Right cardiac atrium (tissue), 5 donors: ENCODE measurements around the gene CTLA4. TPM values are rescaled to one million over a fixed set of nuclear protein-coding genes. Genes with fewer than 3 reads are reported as not detected.

Experiments
- ATAC-seq, 2 donors: fragments of 200-7000 bp; cut with Tn5 transposase; one replicate each; pipeline versions ENCODE4 v1.8.0 to v1.9.1; 2020; ENCODE audit warnings: moderate library complexity in 2 of 2, mild to moderate bottlenecking in 1 of 2
- DNase-seq, 3 donors: peaks; one replicate each; pipeline ENCODE4 v3.0.0-alpha.2; 2020
- H3K27ac ChIP-seq: one replicate; pipeline ENCODE4 v1.5.1; 2013; ENCODE audit warnings: mild to moderate bottlenecking, low read length, control low read depth, moderate library complexity
- H3K27me3 ChIP-seq: one replicate; pipeline ENCODE4 v1.6.1; 2013; ENCODE audit not compliant: control insufficient read depth, insufficient read depth
- H3K4me1 ChIP-seq: one replicate; pipeline ENCODE4 v1.6.1; 2013; ENCODE audit warnings: low read length; ENCODE audit not compliant: control insufficient read depth, insufficient read depth
- H3K4me3 ChIP-seq: one replicate; pipeline ENCODE4 v1.5.1; 2013; ENCODE audit warnings: low read length, control low read depth
- H3K9me3 ChIP-seq: one replicate; pipeline ENCODE4 v1.6.1; 2013; ENCODE audit warnings: low read length; ENCODE audit not compliant: control insufficient read depth
- WGBS: extraction: QIAGEN DNeasy Blood & Tissue Kit; methylation state at CpG from one replicate; pipeline ENCODE4 v1.1.7; 2013; 5-methylcytosine and 5-hydroxymethylcytosine counted together
- intact Hi-C, 4 donors: fragments of 100-400 bp; cut with DNase I; formaldehyde crosslinking; loops; one replicate each; pipeline versions ENCODE4 v1.11.0 to v1.14.0; 2022 to 2023
- polyA plus RNA-seq: library from polyadenylated mRNA; stranded (reverse); fragments of 200-250 nt; gene quantifications from one replicate; pipeline ENCODE4 v1.2.3, GENCODE V29; 2013
- total RNA-seq, 4 donors: library from RNA; stranded (reverse); fragmentation: NEBNext Ultra II Directional; extraction: Animal tissue kit (Norgen Biotek cat#: 25700); gene quantifications; one replicate each; pipeline ENCODE4 v1.2.1, GENCODE V29; 2021
- donor health status: healthy with polysubstance abuse.
- donor health status: DM: no; HTN: yes; CAD: no.
- donor health status: DM: no; HTN: no; CAD: no.
- donor health status: DM: no; HTN: yes; CAD: no; lungs with severe emphysema.
- donor health status: DM: yes; HTN: yes; CAD: no.

Gene CTLA4
- total and polyA plus RNA-seq, 5 donors = 0.07 TPM; not detected in 4

GRCh38 chr2:203909974-203910373, 42.4 kb downstream of the CTLA4 start:
- no peak overlapping the region for H3K27ac ChIP-seq
- 37% methylated on average over 5 of the region's 5 CpGs for WGBS
- DNase-seq (no peak), ATAC-seq (peak in 1 of 2 donors; percentile 47)
- H3K4me3 ChIP-seq = peak overlapping the region; percentile 30
- H3K9me3 ChIP-seq = no peaks in the 10 kb centered on the region
- no peaks in the 10 kb centered on the region for H3K27me3 ChIP-seq
- H3K4me1 ChIP-seq = peaks cover 2% of the 10 kb centered on the region
- intact Hi-C loops = loop anchor here in 1 of 4 donors (10.0 kb wide), 1 partner anchor 425 kb away; no protein-coding TSS in a partner anchor

GRCh38 chr2:203913947-203914346, 46.4 kb downstream of the CTLA4 start:
- no peaks in the 10 kb centered on the region for H3K9me3 ChIP-seq
- intact Hi-C loops = no loop called here

GRCh38 chr2:203914546-203915182, 47.1 kb downstream of the CTLA4 start:
- WGBS = 52% methylated on average over 8 of the region's 8 CpGs
- intact Hi-C loops = no loop called here

More at GRCh38 chr2:203913947-203914346, 46.4 kb downstream of the CTLA4 start:
- H3K4me1 ChIP-seq = no peaks in the 10 kb centered on the region
- H3K4me3 ChIP-seq = no peak overlapping the region
- WGBS = 86% methylated on average over 8 of the region's 8 CpGs
- DNase-seq (no peak), ATAC-seq (no peak)
- H3K27me3 ChIP-seq = no peaks in the 10 kb centered on the region
- H3K27ac ChIP-seq = no peak overlapping the region

GRCh38 chr2:203915256-203915655, 47.7 kb downstream of the CTLA4 start:
- H3K9me3 ChIP-seq = no peaks in the 10 kb centered on the region
- H3K4me1 ChIP-seq = no peaks in the 10 kb centered on the region
- DNase-seq (peak in 1 of 3 donors; percentile 33), ATAC-seq (no peak)
- H3K27ac ChIP-seq = no peak overlapping the region
- intact Hi-C loops = no loop called here
- H3K27me3 ChIP-seq = no peaks in the 10 kb centered on the region
- no peak overlapping the region for H3K4me3 ChIP-seq
- WGBS = 63% methylated on average over 7 of the region's 7 CpGs

More at GRCh38 chr2:203914546-203915182, 47.1 kb downstream of the CTLA4 start:
- DNase-seq (no peak), ATAC-seq (no peak)
- H3K4me1 ChIP-seq = no peaks in the 10 kb centered on the region
- H3K27ac ChIP-seq = no peak overlapping the region
- no peaks in the 10 kb centered on the region for H3K9me3 ChIP-seq
- no peaks in the 10 kb centered on the region for H3K27me3 ChIP-seq
- no peak overlapping the region for H3K4me3 ChIP-seq

- no peak for ATAC-seq
Measured at GRCh38 chr2:203916756-203917155, 49.2 kb downstream of the CTLA4 start.

GRCh38 chr2:203918264-203918663, 50.7 kb downstream of the CTLA4 start:
- Histone ChIP-seq H3K4me1 (no peaks in the 10 kb centered on the region), H3K9me3 (no peaks in the 10 kb centered on the region), H3K27me3 (no peaks in the 10 kb centered on the region), H3K27ac (no peak overlapping the region), H3K4me3 (no peak overlapping the region)
- intact Hi-C loops = no loop called here
- whole genome bisulfite sequencing = 43% methylated on average over 7 of the region's 7 CpGs
- ATAC-seq = peak; percentile 68 to 70
- peak; percentile 22 to 65 (median 59) for DNase-seq

More at GRCh38 chr2:203916756-203917155, 49.2 kb downstream of the CTLA4 start:
- no peaks in the 10 kb centered on the region for H3K9me3 ChIP-seq
- intact Hi-C loops = no loop called here
- no peak overlapping the region for H3K4me3 ChIP-seq
- no peaks in the 10 kb centered on the region for H3K27me3 ChIP-seq
- H3K4me1 ChIP-seq = no peaks in the 10 kb centered on the region
- H3K27ac ChIP-seq = no peak overlapping the region
- DNase-seq = no peak

GRCh38 chr2:203918839-203919238, 51.3 kb downstream of the CTLA4 start:
- DNase-seq (peak in 1 of 3 donors; percentile 57), ATAC-seq (peak; percentile 52 to 60)
- H3K27ac ChIP-seq = no peak overlapping the region
- no peaks in the 10 kb centered on the region for H3K9me3 ChIP-seq
- intact Hi-C loops = no loop called here
- H3K4me1 ChIP-seq = no peaks in the 10 kb centered on the region
- H3K27me3 ChIP-seq = no peaks in the 10 kb centered on the region
- no peak overlapping the region for H3K4me3 ChIP-seq
- 44% methylated on average over 3 of the region's 3 CpGs for WGBS

Other genes starting within 250 kb of the CTLA4 start
- gene CD28, start 161.1 kb upstream of the CTLA4 start, total RNA-seq = 1 to 10 TPM in 2 of 4 donors, under 1 TPM in 2; 0.64 to 1.5 (median 0.89) TPM
- 0.14 TPM for gene CD28, start 161.1 kb upstream of the CTLA4 start, polyA plus RNA-seq
- under 1 TPM in 2 of 4 donors, not detected in 2; 0.09 to 0.12 TPM for gene ICOS, start 69.0 kb downstream of the CTLA4 start, total RNA-seq
- gene ICOS, start 69.0 kb downstream of the CTLA4 start, polyA plus RNA-seq = 0.05 TPM